Glomerular endothelial cell (primary cell): ENCODE measurements around the gene SNRPD3. TPM values are rescaled to one million over a fixed set of nuclear protein-coding genes. Genes with fewer than 3 reads are reported as not detected.
"Not testable (repeated sequence)": the region's sequence is repeated elsewhere in the genome, so short reads cannot be mapped to it uniquely, and the experiment has no call there.

Experiments used
- DNase-seq: peaks from one replicate; pipeline ENCODE4 v3.0.0-alpha.2; 2011; ENCODE audit warnings: low read depth, low spot score; ENCODE audit errors: extremely low read depth
- total RNA-seq: library from RNA; depleted of rRNA; stranded (reverse); fragments of >200 nt; gene quantifications from 2 replicates; pipeline ENCODE4 v1.2.3, GENCODE V29; 2015

SNRPD3 gene
- total RNA-seq, 1 donor from 2014 or later = 240 TPM

- DNase-seq = not testable (repeated sequence)
Measured at GRCh38 chr22:24530968-24531367, 24.8 kb upstream of the SNRPD3 start.

DNA sequence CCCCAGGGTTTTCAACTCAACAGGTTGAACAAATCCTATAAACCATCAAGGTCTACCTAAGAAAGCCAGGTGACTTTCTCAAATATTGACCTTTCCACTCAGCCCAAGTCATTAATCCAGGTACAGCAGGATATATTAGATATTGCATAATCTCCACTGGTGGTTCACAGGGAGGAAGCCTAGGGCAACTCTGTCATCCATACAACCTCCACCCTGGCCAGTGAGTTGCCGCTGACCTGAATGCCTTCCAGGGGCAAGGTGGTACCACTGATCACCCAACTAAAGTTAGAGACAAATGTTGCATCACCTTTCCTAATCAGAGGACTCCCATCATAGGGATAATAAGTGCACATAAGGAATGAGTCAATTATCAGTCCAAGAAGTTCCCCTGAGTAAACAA, 23.7 kb upstream of the SNRPD3 start:
- no peak for DNase-seq

DNA sequence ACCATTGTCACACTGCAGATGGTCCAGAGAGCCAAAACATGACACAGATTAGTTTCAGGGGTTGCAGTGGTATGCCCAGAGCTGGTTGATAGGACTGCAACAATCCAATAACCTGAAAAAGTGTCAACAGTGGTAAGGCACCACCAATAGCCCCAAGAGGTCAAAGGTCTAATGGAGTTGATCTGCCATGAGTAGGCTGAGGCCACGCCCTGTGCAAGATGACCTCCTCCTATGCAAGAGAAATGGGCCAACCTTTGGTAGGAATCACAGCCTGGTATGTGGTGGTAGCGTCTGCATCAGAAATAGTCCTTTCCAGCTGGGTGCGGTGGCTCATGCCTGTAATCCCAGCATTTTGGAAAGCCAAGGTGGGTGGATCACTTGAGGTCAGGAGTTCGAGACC, 20.5 kb upstream of the SNRPD3 start:
- DNase-seq = no peak

- no peak for DNase-seq
Measured at GRCh38 chr22:24536089-24536488, 19.7 kb upstream of the SNRPD3 start.

GRCh38 chr22:24540470-24540869, 15.3 kb upstream of the SNRPD3 start:
- DNase-seq = no peak

DNA sequence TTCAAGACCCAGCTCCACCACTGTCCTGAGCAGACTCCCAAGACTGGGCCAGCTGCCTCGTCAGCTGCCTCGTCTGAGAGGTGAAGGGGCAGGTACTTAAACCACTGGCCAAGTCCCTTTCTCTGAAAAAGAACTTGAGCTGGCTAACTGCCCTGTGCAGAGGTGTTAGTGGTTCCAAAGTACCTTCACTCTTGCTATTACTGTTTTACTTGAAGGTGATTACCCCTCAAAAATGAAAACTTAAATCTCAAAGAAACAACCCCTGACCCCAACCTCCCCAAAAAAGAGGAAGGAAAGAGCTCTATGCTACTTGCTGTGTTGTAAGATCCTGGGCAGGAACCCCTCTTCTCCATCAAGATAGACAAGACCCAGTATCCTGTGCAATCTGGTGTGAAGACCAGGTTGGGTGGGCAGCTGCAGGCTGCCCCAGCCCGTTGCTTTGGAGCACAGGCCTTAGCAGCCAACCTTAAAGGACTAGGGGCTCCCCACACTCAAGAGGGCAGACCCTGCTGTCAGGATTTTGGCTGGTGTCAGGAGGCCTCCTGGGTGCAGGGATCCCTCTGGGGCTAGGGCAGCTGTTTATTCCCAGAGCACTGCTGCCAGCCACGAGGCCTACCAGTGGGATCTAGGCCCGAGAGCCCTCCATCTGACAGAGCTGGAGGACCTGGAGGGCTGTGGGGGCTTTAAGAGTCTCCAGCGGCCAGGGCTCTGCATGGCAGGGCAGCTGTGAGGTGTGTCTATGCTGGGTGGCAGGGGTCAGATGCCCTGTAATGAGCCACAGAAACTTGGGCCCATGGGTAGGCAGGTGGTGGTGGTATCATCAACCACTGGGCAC, 13.9 kb upstream of the SNRPD3 start:
- DNase-seq = no peak

GRCh38 chr22:24542641-24543040, 13.2 kb upstream of the SNRPD3 start:
- no peak for DNase-seq

DNA sequence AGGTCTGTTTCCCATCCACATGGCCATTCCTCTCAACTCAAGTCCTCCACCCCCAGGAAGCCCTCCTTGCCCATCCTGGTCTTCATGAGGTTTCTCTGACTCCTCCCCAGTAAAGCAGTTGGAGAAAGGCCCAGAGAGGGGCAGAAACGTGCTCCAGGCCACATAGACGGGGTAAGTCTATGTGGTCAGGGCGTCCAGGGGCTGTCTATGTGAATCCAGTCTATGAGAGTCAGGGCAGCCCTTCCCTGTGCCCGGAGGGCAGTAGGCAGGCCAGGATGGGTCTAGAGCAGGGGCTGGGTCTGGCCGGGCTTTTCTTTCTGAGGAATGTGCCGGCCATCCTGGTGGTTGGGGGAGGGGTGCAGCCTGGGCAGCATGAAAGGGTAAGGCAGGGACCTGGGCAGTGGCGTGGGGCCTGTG, 12.6 kb upstream of the SNRPD3 start:
- DNase-seq = no peak

DNA sequence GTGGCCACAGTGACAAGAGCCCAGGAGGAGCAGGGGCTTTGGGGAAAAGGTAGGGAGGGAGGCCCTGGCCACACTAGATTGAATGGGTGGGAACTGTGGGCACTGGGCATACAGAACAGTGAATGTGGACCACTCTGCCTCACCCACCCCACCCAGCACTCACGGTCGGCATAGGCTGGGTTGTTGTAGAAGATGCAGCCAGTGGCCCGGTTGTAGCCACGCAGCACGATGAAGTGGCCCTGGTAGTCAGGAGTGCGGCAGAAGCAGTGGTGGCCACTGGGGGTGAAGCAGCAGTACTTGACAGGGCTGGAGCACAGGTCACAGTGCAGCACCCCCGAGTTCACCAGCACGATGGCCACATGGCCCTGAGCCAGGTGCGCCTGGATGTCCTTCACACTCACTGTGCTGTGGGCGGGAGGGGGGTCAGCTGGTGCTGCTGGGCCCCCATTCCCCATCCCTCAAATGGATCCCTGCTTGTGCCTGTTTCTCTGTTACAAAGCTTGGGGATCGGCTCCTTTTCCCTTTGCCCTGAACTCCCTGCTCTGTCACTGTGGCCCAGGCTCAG, 12.0 kb upstream of the SNRPD3 start:
- no peak for DNase-seq

GRCh38 chr22:24548812-24549211, 7.0 kb upstream of the SNRPD3 start:
- no peak for DNase-seq

- DNase-seq = no peak
Measured at GRCh38 chr22:24550028-24550901, 5.5 kb upstream of the SNRPD3 start.

DNA sequence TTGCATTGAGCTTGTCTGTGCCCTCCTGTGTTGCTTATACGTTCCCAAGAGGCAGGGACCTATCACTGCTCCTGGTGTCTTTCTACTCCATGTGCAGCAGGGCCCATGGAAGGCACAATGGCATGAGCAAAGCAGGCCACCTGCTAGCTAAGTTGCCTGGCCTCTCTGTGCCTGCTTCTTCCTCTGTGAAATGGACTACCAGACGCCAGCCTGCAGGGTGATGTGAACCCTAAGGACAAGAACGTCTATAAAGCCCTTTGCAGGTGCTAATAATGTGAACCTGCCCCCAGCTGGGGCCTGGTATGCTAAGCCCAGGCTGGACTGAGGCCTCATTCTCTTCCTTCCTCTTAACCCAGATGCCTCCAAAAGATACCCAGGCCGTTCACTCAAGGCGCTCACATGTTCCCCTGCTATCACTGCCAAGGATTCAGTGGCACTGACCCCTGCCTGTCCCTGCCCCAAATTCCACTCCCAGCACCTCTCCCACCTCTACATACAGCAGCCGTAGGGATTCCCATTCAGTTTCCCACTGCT, 4.8 kb upstream of the SNRPD3 start:
- DNase-seq = no peak

GRCh38 chr22:24552503-24553286, 3.1 kb upstream of the SNRPD3 start:
- DNase-seq = not testable (repeated sequence)

DNA sequence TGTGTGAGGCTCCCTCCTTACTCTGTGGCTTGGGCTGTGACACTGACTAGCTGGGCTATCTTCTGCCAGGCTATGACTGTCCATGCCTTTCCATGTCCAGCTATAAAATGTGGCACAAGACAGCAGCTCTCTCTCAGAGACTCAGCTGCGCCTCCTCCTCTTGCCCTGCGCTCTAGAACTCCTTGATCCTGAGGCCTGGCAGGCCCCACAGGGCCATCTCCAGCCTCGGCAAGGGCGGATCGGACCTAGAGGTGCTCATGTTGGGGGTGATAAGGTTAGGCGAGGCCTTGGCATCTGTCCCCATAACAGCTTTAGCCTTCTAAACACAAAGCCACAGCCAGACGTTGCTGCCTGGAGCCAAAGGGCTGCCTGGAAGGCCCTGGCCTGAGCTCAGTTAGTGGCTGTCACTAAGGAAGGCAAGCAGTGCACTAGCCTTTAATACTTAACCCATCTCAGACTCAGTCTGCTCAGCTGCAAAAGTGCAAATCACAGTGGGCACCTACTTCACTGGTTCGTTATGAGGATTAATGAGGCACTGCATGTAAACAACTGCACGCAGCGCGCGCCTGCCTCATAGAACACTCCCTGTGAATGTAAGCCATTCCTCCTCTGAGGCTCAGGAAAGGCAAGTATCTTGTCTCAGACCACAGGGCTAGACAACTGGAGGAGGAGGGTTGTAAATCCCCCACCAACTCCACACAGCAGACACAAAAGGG, 2.0 kb upstream of the SNRPD3 start:
- DNase-seq = no peak

GRCh38 chr22:24554313-24555164, 1.3 kb upstream of the SNRPD3 start, which contains the start of gene GUCD1:
TSS of gene GUCD1 (minus strand) at chr22:24555138. CDS start at chr22:24554991, 147 bp downstream.
- DNase-seq = no peak

- no peak for DNase-seq
Measured at GRCh38 chr22:24559471-24559870, 3.7 kb downstream of the SNRPD3 start.

- DNase-seq = no peak
Measured at GRCh38 chr22:24563246-24563645, 7.4 kb downstream of the SNRPD3 start.

GRCh38 chr22:24564376-24565058, 8.7 kb downstream of the SNRPD3 start:
- no peak for DNase-seq
